GM21526 (cell line): ENCODE data around the gene MYO9B.
"Not testable (repeated sequence)": the region's sequence is repeated elsewhere in the genome, so short reads cannot be mapped to it uniquely, and the experiment has no call there.

ENCODE experiments used
- ATAC-seq: cut with Tn5 transposase; IDR thresholded peaks from one replicate; pipeline ENCODE4 v1.9.1; 2021; ENCODE audit warnings: moderate library complexity; ENCODE audit not compliant: unreplicated experiment, low FRiP score

Gene MYO9B

DNA sequence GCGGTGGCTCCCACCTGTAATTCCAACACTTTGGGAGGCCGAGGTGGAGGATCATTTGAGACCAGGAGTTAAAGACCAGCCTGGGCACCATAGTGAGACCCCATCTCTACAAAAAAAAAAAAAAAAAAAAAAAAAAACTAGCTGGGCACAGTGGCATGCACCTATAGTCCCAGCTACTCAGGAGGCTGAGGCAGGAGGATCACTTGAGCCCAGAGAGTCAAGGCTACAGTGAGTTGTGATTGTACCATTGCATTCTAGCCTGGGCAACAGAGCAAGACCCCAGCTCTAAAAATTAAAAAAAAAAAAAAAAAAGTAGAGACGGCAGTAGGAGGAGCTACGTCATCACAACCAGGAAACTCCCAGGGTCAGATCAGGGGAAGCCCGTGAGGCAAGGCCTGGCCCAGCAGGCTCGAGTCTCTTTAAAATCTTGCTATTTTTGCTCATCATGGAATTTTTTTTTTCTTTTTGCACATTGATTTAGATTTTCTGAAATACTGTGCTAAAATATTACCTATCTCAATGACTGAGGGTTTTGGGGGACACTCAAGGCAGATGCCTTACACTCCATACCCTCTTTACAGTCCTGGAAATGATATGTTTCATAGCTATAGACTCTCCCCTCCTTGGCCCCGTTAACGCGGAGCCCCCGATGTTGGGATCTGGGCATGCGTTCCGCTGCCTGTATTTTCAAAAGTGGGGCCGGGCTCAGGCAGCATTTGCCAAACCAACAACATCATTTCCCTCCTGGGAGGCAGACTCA lies 95.1 kb downstream of the MYO9B start:
- ATAC-seq = no peak

DNA sequence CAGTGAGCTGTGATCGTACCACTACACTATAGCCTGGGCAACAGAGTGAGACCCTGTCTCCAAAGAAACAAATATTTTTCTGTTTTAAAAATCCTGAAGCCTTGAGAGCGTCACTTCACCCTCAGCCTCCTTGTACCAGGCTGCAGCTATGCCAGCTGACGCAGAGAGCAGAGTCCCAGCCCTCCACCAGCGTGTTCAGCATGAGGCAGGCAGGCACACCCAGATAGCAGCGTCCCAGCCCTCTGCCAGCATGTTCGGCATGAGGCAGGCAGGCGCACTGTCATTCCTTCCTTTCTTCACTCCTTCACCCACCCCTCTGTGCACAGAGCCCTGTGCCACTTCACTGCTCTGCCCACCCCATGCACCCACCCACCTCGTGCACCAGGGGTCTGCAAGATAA lies 96.3 kb downstream of the MYO9B start:
- no peak for ATAC-seq

DNA sequence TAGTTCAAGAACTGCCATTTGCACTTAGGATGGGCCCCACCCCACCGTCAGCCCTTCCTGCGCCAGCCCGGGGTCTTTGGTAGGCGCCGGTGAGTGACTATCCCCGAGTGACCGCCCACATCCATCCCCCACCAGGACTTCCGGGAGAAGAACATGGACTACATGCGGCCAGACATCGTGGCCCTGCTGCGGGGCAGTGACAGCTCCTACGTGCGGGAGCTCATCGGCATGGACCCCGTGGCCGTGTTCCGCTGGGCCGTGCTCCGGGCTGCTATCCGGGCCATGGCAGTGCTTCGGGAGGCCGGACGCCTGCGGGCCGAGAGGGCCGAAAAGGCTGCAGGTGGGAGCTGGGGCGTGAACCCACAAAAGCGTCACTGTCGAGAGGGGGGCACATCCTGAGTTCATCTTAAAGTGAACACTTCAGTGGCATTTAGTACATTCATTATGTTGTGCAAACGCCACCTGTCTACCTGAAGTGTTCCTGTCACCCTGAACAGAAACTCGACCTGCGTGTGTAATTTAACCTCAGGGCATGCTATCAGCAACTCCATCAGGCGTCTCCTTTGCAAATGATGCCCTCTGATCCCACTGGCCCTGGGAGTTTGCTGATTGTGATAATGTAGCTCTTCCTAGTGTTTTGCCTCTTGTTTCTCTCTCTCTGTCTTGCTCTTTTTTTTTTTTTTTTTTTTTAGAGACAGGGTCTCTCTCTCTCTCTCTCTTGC lies 97.2 kb downstream of the MYO9B start:
- no peak for ATAC-seq

DNA sequence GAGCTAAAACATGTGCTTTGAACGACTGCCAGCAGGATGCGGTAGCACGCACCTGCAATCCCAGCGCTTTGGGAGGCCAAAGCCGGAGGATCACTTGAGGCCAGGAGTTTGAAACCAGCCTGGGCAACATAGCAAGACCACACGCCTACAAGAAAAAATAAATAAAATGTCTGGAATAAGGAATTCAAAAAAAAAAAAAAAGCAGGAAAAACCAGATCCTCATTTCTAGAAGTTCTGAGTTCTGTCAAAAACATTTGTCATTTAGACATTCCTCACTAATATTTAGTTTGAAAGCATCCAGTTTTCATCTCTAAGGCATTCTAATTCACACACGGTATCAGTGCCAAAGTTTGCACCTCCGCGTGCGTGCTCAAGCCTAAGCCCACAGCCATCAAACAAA lies 102.7 kb downstream of the MYO9B start:
- no peak for ATAC-seq

DNA sequence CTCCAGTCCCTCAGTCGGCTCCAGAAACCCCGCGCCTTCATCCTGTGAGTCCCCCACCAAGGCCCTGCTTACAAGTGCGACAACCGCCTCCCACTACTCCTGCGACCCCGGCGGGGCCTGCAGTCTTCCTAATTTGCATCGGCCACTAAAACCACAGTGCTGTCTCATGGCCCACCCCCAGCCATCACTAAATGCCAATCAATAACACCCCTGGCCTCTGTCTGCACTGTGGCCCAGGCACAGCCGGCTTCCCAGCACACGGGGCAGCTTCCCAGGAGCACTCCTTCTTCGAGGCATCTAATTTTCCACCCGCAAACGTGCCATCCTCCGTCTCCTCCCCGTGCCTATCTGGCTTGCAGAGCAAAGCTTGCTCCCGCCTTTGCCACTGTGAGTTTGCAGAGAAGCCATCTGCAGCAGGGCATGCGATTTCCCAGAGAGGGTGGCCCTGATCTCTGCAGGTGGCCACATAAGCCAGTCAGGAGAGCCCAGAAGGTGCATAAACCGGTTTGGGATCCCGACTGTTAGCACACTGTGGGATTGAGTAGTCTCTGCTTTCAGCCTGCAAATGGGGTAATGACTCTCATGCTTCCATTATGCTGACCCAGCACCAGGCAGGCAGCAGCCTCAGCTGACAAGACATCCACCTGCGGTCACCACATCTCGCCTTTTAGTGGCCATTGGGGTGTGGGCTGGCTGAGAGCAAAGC lies 105.6 kb downstream of the MYO9B start:
- no peak for ATAC-seq

DNA sequence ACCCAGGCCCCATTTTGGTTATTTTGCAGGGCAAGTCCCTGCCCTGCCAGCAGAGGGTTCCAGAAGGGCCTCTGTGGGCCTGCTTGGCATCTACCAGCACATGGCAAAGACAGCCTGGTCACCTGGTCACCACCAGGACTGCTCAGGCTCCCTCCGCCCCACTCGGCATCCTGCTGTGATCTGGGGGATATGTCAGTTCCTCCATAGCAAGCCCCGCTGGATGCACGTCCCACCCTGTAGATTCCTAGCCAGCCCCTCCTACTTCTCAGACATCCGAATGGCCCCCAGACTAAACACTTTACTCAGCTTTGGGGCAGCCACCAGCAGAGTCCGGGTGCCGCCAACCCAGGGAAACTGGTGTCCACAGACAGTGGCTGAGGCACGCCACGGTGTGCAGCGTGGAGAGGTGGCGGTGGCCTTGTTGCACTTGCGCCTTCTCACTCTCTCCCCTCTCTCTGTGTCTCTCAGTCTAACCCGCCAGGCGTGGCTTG lies 107.7 kb downstream of the MYO9B start:
- no peak for ATAC-seq

DNA sequence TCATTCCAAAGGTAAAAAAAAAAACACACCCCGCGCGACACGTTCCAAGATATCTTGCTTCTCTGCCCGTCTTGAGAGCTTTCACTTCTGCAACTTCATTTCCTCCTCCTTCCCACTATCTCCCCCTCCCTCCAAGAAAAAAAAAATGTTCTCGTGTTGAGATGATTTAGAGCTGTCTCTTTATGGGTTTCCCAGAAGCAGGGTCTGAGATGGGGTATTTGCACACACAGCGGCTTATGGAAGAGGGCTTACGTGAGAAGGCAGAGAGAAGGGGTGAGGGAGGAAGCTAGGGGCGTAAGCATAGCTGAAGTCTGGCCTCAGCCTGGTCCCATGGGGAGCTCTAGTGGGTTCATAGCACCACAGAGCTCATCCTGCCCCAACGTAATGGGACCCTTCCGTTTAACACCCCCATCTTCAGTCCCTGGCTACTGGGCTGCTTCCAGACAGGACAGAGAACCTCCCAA lies 108.3 kb downstream of the MYO9B start:
- ATAC-seq = no peak

DNA sequence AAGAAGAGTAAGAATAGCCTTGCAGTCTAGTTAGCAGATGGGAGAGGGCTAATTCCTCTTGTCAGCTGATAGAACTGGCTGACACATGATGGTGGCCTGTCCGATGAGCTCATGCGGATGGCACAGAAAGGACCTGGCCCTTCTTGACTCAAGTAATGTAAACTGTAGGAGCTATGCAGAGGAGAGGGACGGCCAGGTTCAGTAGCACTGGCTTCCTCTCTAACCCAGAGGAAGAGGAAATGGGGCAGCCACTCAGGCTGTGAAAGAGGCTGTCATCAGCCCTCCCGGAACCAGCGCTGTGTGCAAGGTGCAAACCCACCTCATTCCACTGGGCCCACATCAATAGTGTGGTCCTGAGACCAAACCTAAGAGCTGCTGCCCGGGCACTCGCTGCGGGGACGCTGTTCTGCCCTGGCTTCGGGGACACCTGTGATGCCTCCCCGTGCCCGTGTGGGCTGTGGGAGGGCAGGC lies 108.8 kb downstream of the MYO9B start:
- ATAC-seq = no peak

DNA sequence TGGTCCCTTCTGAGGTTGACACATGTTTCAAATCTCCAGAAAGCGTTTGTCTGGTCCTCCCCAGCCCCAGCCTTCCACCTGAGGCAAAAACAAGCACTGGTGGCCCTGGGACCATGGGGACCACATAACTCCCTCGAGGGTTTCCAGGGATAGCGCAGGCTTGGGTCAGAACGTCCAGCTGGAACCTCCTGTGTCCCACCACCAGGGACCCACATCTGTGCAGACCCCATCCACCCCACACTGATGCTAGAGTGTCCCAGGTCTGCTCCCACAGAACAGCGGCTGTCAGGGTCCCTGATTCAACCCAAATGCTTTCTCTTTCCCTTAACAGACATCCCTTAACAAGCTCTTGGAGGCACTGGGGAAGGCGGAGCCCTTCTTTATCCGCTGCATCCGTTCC lies 110.0 kb downstream of the MYO9B start:
- ATAC-seq = no peak

DNA sequence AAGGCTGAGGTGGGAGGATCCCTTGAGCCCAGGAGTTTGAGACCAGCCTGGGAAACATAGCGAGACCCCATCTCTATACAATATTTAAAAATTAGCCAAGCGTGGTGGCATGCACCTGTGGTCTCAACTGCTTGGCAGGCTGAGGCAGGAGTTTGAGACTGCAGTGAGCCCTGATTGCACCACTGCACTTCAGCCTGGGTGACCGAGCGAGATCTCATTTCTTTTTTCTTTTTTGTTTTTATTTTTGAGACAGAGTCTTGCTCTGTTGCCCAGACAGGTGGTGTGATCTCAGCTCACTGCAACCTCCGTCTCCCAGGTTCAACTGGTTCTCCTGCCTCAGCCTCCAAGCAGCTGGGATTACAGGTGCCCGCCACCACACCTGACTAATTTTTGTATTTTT lies 116.2 kb downstream of the MYO9B start:
- ATAC-seq = not testable (repeated sequence)

DNA sequence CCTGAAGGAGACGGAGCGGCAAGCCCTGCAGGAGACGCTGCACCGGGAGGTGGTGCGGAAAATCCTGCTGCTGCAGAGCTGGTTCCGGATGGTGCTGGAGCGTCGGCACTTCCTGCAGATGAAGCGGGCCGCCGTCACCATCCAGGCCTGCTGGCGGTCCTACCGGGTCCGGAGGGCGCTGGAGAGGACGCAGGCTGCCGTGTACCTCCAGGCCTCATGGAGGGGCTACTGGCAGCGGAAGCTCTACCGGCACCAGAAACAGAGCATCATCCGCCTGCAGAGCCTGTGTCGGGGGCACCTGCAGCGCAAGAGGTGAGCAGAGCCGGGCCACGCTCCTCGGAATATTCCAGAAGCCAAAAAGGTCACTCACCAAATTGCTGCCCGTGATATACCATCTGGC lies 117.2 kb downstream of the MYO9B start:
- ATAC-seq = no peak

DNA sequence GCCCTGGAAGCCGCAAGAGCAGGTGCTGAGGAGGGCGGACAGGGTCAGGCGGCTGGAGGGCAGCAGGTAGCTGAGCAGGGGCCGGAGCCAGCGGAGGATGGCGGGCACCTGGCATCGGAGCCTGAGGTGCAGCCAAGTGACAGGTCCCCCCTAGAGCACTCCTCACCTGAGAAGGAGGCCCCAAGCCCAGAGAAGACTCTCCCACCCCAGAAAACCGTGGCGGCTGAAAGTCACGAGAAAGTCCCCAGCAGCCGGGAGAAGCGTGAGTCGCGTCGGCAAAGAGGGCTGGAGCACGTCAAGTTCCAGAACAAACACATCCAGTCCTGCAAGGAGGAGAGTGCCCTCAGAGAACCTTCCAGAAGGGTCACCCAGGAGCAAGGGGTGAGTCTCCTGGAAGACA lies 119.0 kb downstream of the MYO9B start:
- no peak for ATAC-seq

DNA sequence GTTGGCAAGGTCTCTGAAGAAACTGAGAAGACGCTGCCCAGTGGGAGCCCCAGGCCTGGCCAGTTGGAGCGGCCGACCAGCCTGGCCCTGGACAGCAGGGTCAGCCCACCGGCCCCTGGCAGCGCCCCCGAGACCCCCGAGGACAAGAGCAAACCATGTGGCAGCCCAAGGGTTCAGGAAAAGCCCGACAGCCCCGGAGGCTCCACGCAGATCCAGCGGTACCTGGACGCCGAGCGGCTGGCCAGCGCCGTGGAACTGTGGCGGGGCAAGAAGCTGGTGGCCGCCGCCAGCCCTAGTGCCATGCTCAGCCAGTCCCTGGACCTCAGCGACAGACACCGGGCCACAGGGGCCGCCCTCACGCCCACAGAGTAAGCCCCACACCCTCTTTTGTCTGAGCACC lies 119.5 kb downstream of the MYO9B start:
- ATAC-seq = no peak

DNA sequence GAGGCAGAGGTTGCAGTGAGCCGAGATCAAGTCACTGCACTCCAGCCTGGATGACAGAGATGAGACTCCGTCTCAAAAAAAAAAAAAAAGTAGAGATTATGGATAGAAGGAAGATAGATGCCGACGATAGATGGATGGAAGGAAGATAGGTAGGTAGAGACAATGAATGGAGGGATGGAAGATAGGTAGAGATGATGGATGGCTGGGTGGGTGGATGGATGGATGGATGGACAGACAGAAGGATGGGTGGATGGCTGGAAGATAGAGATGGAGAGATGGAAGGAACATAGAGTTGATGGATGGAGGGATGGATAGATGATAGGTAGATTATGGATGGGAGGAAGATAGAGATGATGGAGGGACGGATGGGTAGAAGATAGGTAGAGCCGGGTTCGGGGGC lies 121.0 kb downstream of the MYO9B start:
- no peak for ATAC-seq

DNA sequence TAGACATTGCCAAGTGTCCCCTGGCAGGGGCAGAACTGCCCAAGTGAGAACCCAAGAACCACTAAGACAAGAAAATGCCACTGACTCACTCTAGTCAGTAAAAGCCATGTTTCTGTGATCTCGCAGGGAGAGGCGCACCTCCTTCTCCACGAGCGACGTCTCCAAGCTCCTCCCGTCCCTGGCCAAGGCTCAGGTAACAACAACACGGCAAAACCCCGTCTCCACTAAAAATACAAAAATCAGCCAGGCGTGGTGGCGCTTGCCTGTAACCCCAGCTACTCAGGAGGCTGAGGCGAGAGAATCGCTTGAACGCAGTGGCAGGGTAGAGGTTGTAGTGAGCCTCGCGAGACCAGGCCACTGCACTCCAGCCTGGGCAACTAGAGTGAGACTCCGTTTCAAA lies 122.1 kb downstream of the MYO9B start:
- ATAC-seq = no peak

DNA sequence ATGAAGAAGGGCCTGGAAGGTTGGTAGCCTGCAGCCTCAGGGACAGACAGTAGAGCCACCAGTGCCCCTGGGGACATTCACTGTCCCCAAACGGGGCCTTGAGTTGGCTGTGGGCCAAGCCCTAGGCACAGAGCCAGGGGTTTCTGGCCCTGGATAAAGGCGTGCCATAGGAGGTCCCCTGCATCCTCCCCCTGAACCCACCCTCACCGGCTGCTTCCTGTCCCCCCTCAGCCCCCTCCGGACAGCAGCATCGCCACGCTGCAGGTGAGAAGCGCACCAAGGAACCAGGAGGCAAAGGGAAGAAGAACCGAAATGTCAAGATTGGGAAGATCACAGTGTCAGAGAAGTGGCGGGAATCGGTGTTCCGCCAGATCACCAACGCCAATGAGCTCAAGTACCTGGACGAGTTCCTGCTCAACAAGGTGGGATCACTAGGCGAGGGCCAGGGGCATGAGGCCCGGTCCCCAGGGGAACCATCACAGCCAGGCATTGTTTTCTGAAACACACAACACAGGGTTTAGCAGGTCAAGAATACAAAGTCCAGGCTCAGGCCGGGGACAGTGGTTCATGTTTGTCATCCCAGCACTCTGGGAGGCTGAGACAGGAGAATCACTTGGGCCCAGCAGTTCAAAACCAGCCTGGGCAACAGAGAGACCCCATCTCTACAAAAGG lies 125.0 kb downstream of the MYO9B start:
- no peak for ATAC-seq

DNA sequence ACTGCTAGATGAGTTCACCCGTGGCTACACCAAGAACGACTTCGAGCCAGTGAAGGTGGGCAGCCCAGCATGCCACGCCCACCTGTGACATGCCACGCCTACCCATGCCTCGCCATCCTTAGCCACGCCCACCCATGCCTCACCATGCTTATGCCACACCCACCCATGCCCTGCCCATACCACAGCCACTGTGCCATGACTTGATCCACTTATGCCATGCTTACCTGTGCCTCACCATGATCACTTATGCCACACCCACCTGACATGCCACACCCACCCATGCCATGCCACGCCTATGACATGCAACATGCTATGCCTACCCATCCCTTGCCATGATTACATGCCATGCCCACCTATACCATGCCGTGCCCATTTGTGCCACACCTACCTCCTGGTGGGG lies 126.7 kb downstream of the MYO9B start:
- no peak for ATAC-seq

DNA sequence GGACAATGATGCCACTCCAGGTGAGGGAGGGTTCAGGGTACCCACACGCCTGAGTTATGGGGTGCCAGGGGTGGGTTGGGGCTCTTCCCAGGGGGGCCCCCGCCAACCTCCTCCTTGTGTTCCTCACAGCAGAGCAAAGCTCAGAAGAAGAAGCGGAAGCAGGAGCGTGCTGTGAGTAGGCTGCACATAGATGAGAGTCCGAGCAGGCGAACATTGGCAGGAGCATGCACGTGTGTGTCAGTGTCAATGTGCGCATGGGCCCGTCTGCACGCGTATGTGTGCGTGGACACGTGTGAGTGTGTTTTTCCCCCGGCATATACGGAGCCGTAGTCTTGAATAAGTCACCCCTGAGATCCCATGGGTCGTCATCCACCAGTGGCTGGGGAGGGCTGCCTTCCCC lies 127.1 kb downstream of the MYO9B start:
- no peak for ATAC-seq

DNA sequence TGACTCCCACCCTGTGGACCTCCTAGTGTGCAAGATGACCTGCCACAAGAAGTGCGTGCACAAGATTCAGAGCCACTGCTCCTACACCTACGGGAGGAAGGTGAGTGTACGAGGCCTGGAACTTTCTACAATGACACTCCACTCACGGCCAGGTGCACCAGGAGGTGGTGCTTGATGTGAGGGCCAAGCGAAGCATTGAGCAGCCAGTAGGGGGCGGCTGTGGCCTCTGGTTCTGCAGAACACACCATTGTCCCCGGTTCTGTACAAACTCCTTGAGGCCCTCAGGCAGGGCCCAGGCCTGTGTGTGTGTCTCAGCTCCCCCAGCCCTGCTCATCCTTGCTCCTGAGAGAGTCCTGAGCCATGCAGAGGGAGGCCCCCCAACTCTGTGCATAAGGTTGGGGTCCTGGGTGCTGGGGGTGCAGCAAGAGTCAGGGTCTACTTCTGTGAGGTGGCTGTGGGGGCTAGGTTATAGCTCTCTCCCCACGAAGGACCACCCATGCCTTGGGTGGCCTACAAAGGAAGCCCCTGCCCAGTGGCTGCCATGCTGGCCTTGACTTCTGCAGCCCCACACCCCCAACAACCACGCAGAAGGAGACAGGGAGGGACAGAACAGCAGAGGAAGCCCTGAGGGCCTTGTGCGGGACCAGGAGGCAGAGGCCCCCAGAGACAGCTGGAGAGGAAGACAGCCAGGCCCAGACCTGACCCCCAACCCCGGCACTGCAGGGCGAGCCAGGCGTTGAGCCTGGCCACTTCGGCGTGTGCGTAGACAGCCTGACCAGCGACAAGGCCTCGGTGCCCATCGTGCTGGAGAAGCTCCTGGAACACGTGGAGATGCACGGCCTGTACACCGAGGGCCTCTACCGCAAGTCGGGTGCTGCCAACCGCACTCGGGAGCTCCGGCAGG lies 129.9 kb downstream of the MYO9B start:
- no peak for ATAC-seq
